Stimulated activated CD8-positive, alpha-beta memory T cell treated with anti-CD3 and anti-CD28 coated beads, Interleukin-2, amount 100 ng/mL, for 48 hours (primary cell): ENCODE measurements around the gene AHRR.
"Not testable (repeated sequence)": the region's sequence is repeated elsewhere in the genome, so short reads cannot be mapped to it uniquely, and the experiment has no call there.

Experiments
- DNase-seq, 2 donors: peaks; one replicate each; pipeline ENCODE4 v3.0.0-alpha.2; 2020; ENCODE audit warnings: low read depth in 2 of 2

The AHRR gene

GRCh38 chr5:367358-368130, 46.0 kb downstream of the AHRR start:
- DNase-seq = no peak

DNA sequence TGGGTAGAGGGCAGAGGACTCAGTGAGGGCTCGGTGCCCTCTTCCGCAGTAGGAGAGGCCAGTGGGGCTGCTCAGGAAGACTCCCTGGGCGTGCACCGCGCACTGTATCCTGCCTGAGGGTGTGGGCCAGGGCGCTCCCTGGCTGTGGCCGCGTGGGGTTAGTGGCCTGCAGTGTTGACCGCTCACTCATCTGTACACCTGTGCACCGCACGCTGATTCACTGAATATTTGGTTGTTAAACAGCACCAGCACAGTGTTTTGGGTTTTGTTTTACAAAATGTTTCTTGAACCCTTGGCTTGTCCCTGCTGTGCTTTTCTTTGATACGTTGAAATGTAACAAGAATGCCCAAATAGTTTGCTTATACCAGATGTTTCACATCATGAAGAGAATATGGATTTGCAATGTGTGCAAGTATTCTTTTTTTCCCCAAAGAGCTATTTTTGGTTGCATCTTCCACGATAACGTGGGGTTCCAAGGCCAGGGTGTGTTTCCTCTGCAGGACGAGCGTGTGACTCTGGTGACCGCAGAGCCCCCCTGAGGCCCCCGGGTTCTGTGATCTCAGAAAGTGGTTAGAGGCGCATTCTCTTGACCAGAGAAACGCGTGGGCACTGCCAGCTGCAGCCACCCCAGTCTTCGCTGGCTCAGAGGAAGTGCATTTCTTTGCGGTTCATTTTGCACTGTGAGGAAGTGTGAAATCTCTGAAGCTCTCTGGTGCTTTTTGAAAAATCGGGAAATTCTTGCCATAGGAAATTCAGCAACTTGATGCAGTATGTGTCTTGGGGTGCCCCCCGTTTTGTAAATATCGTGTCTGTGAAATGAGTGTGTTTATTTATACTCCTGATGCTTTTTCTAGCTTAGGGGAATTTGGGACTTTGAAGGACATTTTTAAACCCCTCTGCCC, 46.9 kb downstream of the AHRR start:
- no peak for DNase-seq

DNA sequence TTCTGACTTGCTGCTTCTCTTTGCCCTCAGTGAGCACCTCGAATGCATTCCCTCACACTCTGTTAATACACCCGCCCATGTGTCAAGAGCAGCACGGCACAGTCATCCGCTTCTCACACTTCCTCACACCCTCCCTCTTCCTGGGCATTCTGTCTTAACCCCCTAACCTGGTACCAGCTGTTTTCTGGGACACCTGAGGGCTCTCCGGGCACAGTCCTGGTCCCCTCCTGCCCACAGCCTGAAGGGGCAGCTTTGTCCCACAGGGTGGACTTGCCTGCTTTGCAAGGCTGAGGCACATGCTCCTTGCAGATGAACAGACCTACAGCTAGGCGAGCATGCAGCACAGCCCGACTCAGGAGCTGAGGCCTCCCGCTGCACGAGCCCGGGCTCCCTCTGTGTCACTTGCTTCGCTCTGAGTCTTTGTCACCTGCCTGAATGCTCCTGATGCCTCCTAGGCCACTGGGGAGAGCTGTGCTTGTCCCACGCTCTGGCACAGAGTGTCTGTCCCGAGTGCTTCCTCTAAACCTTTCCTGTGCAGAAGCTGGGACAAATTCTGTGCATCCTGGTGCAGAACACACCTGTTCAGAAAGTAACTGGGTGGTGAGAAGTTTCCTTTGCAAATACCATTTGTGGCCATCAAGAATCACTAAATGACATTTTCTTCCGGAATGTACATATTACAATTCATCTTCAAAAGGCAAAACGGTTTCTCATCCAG, 47.8 kb downstream of the AHRR start:
- no peak for DNase-seq

- DNase-seq = not testable (repeated sequence)
These were observed 48.3 kb downstream of the AHRR start for GRCh38 chr5:369869-370236.

DNA sequence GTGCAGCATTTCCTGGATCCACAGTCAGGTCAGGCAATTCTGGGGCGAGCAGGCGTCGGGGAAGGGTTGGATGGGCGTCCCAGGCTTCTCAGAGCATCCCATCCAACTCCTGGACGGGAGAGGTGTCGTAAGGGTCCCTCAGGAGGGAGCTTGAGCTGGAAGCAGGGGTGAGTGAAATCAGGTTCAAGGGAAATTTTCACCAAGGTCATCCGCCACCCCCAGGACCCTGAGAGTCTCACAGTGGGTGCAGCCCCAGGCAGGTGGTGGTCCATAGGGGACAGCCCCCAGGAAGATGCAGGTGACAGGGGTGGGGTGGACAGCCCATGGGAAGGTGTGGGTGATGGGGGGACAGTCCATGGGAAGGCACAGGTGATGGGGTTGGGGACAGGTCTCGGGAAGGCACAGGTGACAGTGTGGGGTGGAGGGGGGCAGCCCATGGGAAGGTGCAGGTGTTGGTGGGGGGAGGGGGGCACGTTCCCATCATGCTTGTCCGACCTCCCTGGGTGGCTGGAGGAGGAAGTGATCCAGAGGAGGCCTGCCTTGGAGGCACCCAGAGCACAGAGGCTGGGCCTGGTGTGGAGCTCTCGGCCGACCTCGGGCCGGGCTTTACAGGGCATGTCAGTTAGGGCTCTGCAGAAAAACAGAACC, 48.9 kb downstream of the AHRR start:
- DNase-seq = no peak

- no peak for DNase-seq
These were observed 49.7 kb downstream of the AHRR start for GRCh38 chr5:370959-371810.

DNA sequence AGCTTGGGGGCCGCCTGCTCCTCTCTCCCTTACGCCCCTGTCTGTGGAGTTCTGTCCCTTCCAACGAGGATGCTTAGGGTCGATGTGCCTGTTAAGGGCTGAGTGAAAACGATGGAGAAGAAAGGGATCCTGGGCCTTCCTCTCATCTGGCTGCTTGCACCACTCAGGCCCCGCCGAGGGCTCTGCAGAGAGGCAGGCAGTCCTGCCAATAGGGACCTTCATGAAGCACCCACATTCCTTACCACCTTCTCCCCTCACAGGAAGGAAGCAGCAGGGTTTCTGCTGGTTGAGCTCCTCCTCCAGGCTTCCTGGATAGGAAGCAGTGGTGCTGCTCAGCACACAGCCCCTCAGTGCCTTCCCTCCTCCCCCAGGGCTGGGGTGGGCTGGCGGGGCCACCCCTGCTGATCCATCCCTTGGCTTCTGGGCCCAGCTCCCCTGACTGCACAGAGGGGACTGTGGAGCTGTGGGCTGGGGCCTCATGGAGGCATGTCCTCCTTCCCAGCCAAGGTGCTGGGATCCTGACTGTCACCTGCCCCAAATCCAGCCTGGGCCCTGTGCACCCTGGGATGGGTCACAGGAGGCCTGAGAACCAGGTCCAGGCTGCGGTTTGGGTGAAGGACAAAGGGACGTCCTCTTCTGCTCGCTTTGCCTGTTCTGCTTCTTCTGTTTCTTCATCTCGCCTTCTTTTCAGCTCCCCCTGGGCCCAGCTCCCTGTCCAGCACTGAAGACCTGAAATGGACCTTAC, 50.5 kb downstream of the AHRR start:
- no peak for DNase-seq

GRCh38 chr5:372556-372995, 51.1 kb downstream of the AHRR start:
- DNase-seq = no peak

DNA sequence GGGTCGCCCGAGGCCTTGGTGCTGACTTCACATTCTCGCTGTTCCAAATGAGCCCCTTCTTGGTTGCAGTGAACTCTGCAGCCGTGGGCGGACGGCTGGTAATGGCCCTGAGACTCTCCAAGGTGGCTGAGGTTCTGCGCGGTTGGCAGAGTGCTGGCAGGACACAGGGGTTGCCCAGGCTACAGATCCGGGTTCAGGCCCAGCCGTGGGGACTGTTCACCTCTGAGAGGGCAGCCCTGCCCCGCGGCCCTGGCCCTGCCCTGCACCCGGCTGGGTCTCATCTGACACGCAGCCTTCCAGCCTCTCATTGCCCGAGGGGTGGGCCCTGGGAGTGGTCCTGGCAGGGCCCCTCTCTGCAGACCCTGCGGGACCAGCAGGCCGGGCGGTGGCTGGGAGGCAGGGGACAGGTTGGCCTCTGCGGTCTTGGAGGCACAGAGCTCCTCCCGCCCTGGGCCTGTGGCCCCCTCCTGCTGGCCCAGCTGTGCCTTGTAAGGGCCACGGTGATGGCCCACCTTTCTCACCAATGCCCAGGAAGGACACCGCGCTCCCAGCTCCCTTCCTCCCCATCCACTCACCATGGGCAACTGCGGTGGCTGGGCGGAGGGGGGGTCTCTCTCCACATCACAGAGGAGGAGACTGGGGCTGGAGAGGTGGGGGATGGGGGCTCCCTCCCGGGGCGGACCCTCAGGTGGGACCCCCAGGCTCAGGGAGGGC, 51.6 kb downstream of the AHRR start:
- DNase-seq = no peak

DNA sequence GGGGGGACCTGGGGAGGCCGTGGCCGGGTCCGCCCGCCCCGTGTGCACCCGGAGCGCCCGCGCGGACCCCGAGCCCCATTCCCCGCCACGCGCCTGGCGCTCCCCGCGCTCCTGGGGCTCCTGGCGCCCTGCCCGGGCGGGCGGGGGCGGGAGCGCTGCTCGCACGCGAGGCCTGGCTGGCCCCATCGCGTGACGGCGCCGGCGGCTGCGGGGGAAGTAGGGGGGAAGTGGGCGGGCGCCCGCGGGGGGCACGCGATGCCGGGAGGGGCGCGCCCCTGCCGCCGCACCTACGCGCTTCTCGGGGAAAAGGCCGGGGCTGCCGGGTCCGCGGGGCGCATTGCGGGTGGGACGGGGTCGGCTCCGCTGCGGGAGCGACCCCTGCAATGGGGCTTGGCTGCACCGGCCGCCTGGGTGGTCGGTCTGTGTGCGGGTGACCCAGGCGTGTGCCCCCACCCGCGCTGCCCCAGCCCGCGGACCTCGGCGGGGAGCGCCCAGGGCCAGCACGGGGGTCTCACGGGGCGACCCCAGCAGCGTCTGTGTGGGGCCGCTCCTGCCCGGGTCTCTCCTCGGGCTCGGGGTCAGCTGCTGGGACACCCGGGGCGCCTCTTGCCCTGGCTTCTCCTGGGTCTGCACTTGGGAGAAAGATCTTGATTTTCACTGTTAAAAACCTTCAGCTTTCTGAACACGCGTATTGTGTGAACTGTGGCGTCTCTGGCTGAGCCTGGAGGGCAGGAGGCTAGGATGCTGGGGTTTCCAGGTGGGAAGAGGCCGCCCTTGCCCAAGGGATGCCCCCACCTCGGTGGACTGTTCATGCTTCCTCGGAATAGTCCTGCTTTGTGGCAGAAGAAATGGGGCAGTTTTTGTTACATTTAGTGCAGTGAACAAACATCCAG, 52.4 kb downstream of the AHRR start:
- peak; percentile 69 to 84 for DNase-seq

GRCh38 chr5:374631-375335, 53.3 kb downstream of the AHRR start:
- DNase-seq = no peak

DNA sequence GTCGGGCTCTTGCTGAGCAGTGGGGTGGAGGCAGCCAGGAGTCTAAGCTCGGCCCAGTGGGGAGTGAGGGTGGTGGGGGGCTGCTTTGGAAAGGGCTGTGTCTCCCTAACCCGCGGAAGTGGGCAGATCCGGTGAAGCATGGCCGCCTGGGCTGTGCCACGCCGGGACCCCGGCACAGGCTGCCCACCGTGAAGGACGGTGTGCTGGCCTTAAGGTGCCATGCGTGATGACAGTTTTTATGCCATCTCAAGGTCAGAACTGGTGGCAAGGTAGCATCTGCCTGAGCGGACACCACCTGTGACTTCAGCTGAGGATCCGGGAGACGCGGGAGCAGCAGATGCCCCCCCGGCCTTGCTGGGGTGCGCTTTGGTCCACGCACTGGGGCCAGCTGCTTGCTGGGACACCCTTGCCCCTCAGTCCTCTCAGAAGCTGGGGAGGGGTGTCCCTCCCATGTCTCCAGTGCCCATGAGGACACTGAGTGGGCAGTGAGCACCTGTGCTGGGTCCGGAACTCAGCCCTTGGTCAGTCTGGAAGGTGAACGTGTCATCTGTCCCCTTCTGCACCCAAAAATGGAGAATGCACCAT, 53.9 kb downstream of the AHRR start:
- no peak for DNase-seq

- no peak for DNase-seq
These were observed 54.6 kb downstream of the AHRR start for GRCh38 chr5:375921-376798.

GRCh38 chr5:376799-377325, 55.3 kb downstream of the AHRR start:
- no peak for DNase-seq

DNA sequence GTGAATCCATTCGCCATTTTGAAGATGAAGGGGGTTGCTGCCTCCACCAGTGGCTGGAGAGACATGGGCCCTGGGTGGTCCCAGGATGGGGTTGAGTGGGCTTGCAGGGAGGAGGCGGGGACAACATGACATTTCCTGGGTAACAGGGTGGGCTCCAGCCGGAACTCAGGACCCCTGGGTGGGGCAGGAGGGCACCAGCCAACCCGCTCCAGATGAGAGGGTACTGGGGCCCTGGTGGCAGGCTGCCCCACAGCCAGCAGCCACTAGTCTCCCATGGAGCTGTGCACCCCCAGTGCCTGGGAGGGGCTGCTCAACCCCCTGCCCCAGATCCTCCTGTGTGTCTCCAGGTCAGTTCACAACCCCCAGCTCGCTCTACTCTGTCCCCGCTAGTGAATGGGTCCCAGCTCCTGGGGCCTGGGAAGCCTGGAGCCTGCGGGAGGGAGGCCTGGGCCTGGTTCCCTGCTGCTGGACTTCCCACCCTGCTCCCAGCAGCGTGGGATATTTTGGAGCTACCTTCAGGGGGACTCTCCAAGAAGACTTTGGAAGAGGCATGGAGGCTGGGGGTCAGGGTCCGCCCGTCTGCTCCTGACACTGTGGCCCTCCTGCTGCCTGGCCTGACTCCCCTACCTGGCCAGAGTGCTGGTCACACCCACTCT, 55.9 kb downstream of the AHRR start:
- DNase-seq = no peak
